ENCODE measurements around the gene CRADD.

- TF ChIP-seq CTCF (IDR thresholded peaks at IDR 0.05) (no peak), EP300 (IDR thresholded peaks at IDR 0.05) (no peak), POLR2AphosphoS5 (IDR thresholded peaks at IDR 0.05) (no peak), POLR2A (IDR thresholded peaks at IDR 0.05) (no peak)
Measured at GRCh38 chr12:93824514-93825500, 147.6 kb downstream of the CRADD start.
